Suppressor macrophage treated with lipopolysaccharide for 4 hours (primary cell): Measurements from ENCODE around the gene YEATS2.
A peak's percentile ranks its signal among the peaks of the same experiment; 100 is the strongest.
"Not testable (repeated sequence)": the region's sequence is repeated elsewhere in the genome, so short reads cannot be mapped to it uniquely, and the experiment has no call there.

Source experiments
- DNase-seq: peaks from one replicate; pipeline ENCODE4 v3.0.0-alpha.2; 2020

The YEATS2 gene

DNA sequence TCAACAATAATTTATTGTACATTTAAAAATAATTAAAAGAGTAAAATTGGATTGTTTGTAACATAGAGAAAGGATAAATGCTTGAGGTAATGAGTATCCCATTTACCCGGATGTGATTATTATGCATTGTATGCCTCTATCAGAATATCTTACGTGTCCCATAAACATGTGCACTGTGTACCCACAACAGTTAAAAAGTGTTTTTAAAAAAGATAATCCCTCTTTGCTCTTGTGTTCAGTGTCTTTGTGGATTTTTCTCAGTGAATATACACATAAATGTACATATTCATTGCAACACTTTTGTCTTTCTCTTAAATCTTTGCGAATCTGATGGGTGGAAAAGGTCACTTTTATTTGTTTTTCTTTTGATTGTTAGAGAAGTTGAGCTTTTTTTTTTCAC is 20.4 kb downstream of the YEATS2 start:
- DNase-seq, result no peak

DNA sequence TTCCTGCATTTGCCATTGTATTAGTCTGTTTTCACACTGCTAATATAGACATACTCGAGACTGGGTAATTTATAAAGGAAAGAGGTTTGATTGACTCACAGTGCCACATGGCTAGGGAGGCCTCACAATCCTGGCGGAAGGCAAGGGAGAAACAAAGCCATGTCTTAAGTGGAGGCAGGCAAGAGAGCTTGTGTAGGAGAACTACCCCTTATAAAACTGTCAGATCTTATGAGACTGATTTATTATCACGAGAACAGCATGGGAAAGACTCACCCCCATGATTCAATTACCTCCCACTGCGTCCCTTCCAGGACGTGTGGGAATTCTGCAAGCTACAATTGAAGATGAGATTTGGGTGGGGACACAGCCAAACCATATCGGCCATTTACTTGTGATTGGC is 27.8 kb downstream of the YEATS2 start:
- no peak for DNase-seq

GRCh38 chr3:183728204-183728603 is 30.6 kb downstream of the YEATS2 start:
- no peak for DNase-seq

DNA sequence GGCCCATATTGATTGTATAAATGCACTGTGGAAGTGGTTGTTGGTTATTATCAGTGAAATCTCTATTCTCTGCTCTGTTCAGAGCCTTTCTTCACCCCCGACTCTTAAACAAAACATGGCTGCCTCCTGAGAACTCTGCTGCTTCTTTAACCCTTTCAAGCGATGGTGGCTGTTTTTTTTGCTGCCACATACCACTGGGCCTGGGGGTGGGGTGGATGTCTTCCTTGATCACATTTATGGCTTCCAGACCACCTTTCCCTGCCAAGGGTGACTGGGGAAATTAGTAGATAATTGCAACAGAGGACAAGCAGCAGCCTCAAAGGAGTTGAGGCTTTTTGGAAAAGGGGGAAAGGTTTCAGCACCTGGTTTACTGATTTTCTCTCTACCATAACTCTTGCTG is 32.8 kb downstream of the YEATS2 start:
- no peak for DNase-seq

DNA sequence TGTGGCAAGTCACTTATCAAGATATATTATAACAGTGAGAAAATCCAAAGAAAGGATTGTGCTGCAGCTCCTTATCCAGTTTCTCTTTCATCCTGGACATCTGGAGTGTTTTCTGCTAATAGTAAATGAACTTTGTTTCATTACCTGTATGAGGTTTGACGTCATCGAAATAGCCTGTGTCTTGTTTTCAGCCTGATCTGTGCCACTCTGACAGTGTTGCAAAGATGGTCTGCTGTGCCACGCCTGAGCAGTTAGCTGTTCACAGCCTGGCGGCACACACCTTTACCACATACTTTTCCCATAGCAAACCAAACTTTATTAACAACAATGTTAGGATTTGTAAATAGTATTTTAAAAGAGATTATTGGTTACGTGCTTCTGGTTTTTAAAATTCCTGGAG is 34.0 kb downstream of the YEATS2 start:
- DNase-seq, result no peak

DNA sequence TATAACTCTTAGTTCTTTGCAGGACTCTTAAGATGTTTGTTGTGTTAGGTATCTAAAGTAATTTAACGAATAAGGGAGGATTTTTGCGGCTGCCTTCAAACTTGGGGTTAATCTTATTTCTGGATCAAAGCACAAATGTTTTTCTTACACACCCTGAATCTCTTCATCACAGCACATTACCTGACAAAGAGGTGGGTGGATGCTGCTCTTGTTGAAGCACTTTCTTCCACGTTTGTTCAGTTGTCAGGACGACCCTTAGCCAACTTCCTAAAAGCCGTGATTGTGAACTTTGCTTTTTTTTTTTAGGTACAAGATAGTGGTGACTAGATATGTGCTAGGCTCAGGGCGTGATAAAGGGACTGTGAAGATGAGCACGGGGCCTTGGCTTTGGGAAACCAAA is 36.0 kb downstream of the YEATS2 start:
- DNase-seq, result no peak

GRCh38 chr3:183734750-183735494 is 37.3 kb downstream of the YEATS2 start:
- DNase-seq, result no peak

DNA sequence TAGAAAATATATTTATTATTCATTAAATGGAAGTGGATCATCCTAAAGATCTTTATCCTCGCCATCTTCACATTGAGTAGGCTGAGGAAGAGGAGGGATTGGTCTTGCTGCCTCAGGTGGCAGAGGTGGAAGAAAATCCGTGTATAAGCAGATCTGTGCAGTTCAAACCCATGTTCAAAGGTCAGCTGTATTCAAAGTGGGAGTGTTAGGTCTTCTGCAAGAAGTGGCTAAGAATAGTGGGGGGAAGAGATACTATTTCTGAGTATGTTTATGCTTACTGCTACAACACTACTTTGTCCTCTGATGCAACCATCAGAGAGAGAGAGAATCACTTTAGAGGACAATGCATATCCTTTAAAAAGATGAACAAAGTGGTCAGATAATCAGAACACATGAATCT is 39.5 kb downstream of the YEATS2 start:
- DNase-seq, result no peak

- not testable (repeated sequence) for DNase-seq
Measured at GRCh38 chr3:183740154-183740553, 42.6 kb downstream of the YEATS2 start.

DNA sequence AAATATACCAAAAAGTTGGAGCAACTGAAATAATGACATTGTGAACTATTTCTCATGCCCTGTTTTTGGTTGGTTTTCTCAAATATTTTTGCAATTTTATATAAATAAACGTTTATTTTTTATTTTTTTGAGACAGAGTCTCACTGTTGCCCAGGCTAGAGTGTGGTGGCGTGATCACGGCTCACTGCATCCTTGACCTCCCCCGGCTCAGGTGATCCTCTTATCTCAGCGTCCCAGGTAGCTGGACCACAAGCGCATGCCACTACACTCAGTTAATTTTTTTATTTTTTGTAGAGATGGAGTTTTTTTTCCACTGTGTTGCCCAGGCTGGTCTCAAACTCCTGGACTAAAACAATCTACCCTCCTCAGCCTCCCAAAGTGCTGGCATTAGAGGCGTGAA is 45.6 kb downstream of the YEATS2 start:
- DNase-seq, result no peak

- DNase-seq, result no peak
Measured at GRCh38 chr3:183745300-183746098, 47.9 kb downstream of the YEATS2 start.

- DNase-seq, result no peak
Measured at GRCh38 chr3:183754052-183754451, 56.5 kb downstream of the YEATS2 start.

DNA sequence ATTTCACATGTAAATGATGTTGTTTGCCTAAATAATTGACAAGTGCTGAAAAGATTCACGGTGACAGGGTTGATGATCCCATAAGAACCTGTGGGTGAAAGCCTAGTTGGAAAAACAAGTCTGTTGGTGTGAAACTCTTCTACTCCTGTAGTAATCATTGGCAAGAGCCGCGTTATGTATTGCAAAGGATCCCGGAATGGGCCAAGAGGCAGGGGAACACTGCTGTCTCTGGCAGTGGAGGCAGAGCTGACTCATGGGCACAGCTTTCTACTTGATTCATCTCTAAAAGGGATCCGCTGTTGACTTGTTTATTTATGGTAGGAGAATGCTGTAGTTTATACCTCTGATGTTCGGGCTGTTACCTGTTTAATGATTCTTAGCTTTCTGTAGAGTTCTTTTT is 64.7 kb downstream of the YEATS2 start:
- DNase-seq, result no peak

DNA sequence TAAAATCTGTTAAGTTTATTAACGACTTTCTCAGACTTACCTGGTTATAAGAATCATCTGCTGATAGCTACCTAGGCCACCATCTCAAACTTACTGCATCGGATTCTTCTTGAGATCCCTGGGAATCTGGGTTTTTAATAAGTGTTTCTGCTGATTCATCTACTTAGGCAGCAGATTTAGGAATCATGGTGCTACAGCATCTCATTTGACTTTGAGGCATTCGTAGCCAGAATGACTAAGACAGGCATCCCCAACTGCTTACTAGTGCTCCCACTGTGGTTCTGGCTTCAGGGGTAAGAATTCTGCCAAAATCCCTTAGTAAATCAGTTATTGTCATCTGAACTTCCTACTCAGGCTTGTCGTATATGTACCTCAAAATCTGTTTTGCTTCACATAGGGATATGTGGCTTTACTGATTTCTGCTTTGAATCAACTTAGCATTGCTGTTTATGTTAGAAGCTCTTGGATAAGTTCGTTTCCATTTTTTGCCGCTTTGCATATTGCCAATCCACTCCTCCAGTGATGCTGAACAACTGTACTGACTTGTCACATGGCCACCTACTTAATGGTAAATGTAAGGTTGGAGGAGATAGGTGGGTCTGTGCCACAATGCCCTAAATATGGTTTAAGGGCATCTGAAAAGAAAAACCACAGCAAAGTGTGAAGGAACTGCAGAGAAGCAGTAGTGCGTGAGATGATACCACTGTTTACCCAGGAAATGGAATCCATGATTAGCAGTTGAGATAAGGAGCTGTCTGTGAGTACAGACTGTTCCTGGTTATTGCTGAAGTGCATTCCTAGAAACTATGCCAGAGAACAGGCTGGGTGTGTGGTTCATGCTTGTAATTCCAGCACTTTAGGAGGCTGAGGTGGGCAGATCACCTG is 67.5 kb downstream of the YEATS2 start:
- DNase-seq, result no peak

DNA sequence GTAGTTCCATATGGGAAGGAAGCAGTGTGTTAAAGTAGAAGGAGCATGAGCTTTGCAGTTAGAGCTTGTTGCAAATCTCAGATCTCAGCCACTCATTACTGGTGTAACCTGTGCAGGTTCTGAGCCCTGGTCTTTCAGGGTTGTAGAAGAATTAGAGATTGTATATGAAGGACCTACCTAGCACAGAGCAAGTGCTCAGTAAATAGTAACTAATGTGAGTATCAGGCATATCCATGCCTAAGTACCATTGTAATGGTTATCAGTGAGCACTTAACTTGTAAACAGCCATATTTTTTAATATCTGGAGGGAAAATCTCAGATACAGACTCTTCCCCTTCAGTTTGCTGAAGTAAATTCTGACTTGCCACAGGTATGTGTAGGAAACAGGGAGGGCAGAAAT is 68.5 kb downstream of the YEATS2 start:
- no peak for DNase-seq

DNA sequence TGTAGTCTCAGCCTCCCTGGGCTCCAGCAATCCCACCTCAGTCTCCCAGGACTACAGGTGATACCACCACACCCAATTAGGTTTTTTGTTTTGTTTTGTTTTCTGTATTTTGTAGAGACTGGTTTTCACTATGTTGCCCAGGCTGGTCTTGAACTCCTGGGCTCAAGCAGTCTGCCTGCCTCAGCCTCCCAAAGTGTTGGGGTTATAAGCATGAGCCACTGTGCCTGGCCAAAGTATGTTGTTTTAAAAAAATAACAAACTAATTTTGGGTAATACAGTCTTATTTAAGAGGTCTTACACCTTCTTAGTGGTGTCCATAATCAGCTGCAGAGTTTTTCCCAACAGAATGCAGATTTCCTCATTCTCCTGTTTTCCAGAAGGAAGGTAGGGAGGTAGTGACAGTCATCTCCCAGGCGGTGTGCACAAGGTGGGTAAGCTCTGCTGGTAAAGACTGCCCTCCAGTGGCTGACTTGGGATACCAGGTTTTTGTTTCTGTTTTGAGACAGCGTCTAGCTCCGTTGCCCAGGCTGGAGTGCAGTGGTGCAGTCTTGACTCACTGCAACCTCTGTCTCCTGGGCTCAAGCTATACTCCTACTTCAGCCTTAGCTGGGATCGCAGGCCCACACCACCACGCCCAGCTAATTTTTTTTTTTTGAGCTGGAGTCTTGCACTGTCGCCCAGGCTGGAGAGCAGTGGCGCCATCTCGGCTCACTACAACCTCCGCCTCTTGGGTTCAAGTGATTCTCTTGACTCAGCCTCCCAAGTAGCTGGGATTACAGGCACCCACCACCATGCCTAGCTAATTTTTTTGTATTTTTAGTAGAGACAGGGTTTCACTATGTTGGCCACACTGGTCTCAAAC is 69.4 kb downstream of the YEATS2 start:
- peak; percentile 65 for DNase-seq

DNA sequence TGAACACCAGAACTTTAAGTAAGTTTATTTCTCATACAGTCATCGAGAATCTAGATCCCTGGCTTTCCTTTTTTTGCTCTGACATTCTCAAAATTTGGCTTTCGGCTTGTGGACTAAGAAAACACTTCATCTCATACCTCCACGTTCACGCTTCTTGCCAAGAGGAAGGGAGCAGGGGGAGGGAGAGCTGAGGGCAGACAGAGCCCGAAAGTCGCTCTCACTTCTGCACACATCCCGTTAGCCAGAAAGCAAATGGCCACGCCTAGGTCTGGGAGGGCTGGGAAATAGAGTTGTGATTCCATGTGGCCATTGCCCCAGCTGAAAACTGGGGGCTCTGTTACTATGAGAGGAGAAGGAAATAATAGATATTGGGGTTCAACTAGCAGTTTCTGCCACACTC is 70.5 kb downstream of the YEATS2 start:
- DNase-seq, result no peak

DNA sequence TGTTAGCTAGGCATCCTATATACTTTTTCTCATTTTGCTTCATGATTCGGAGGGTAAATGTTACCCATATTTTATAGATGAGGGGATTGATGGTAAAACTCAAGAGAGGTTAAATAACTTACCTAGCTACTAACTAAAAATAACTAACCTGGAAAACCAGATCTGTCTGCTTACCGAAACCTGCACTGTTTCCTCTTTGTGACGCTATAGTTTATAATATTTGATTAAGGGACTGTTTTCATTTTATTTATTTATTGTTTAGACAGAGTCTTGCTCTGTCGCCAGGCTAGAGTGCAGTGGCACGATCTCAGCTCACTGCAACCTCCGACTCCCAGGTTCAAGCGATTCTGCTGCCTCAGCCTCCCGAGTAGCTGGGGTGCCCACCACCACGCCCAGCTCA is 71.9 kb downstream of the YEATS2 start:
- no peak for DNase-seq

GRCh38 chr3:183774631-183775030 is 77.0 kb downstream of the YEATS2 start:
- DNase-seq, result no peak

DNA sequence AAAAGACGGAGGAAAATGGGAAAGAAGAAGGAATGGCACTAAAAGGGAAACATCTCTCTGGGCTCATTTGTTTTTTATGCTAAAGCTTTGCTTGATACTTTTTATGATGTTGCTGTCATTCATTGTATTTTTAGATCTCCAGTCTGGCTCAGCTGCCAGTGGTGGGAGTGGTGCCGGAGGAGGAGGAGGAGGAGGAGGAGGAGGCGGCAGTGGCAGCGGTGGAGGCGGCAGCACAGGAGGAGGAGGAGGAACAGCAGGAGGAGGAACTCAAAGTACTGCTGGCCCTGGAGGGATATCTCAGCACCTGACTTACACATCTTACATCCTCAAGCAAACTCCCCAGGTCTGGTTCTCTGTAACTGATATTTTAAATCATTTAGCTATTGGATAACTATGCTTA is 78.2 kb downstream of the YEATS2 start:
- peak; percentile 5 for DNase-seq

DNA sequence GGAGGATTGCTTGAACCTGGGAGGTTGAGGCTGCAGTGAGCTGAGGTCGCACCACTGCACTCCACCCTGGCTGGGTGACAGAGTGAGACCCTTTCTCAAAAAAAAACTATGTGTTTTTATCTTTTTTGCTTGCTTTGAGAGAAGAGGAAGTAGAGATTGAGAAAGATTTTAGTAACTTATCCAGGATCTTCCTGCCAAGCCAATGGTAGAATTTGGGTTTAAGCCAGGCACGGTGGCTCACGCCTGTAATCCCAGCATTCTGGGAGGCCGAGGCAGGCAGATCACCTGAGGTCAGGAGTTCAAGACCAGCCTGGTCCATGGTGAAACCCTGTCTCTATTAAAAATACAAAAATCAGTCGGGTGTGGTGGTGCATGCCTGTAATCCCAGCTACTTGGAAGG is 78.9 kb downstream of the YEATS2 start:
- peak; percentile 20 for DNase-seq

- DNase-seq, result no peak
Measured at GRCh38 chr3:183777016-183777618, 79.5 kb downstream of the YEATS2 start.
